ENCODE results near the gene A4GNT.
"Not testable (repeated sequence)": the region's sequence is repeated elsewhere in the genome, so short reads cannot be mapped to it uniquely, and the experiment has no call there.

A4GNT gene

DNA sequence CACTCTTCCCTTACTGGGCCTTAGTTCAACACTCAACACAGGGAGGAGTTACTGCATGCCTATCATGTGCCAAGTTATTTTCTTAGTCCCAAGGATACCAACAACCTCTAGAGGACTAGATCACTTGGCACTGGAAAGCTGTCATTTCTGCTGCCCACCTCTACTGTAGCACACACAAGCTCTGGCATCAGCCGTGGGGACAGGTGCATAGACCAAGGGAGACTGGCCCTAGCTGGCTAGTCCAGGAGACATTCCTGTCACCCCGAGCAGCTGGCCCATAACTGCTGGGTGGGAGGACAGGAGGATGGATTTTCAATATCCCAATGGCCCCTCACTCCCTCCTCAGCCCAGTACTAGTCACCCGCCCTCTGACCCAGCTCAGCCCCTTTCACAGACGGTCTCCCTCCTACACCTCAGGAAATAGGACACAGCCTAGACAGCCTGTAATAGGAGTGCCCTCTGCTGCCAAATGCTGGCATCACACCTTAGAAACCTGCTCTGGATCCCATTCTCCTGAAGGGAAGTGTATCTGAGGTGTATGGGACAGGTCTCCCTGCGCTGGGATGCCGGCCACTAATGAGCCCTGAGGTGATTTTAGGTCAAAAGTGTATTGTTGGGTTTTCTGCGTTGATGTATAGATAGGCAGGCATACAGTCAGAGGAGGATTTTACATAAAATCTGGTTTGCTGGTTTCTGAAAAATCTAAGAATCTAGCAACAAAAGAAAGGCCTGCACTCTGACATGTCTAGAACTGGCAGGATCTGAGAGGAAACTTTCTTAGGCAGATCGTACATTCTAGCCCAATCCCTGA is 13.4 kb downstream of the A4GNT start:
- peak; percentile 77 for DNase-seq

DNA sequence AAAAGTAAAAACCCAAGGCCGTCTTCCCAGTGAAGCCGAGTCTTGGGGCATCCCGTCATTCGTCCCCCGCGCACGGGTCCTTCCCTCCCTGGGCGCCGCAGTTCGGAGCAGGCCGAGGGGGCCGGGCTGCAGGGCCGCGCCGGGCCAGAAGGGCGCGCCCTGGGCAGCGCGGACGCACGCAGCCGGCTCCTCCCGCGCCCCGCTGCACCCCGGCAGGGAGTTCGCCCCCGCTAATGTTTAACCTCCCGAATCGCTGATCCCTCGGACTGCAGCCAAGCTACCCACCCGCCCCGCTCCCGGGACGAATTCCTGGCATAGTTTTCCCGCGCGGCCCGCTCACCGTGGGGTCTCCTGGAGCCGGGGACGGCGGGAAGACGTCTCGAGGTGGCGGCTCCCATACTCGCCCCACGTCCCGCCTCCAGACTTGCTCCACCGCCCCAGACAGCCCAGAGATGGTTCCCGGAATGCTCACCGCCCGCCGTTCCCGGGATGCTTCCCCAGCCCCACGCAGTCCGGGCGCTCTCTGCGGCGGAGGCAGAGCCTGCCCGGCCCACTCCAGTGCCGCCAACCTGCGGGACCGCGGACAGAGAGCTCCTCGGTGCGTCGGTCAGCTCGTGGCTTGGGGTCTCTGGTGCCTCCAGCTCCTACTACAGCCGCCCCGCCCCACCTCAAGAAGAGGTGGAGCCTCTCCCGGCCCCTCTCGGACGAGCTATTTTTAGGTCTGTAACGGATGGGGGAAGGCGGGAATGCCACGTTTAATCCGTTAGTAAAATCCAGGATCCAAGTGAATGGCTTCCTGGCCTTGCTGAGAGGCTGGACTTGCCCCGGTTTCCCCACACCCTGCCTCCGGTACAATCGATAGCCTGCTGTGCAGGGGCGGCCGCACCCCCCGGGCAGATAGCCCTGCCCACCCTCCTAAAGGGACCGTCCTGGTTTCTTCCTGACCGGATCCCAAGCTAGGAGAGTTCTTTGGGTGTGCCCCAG is 16.9 kb downstream of the A4GNT start, which contains the start of gene DZIP1L:
TSS of gene DZIP1L (minus strand) at position 621 of the 984 bp plus-strand sequence. CDS start 11,637 bp downstream, outside the sequence.
- peak; percentile 92 for DNase-seq

DNA sequence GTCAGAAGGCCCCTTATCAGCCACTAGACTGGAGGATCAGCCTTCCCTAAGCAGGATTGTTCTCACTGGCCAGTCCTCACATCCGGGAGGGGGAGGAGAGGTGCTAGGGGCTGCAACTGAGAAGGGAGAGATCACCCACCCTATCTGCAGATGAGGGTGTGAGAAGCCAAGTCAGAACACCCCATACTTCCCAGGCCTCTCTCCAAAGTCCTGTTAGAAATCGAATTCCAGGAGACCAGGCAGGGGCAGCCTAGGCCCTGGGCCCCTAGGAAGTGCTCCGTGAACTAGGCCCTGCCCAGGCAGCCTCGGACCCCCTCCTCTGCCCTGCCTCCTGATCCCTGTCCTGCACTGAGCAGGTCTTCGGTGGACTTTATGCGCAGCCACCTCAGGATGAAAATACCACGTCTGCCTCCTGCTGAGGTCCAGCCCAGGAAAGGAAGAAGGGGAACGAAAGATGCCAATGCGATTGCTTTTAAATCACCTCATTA is 17.7 kb downstream of the A4GNT start:
- peak; percentile 77 for DNase-seq

DNA sequence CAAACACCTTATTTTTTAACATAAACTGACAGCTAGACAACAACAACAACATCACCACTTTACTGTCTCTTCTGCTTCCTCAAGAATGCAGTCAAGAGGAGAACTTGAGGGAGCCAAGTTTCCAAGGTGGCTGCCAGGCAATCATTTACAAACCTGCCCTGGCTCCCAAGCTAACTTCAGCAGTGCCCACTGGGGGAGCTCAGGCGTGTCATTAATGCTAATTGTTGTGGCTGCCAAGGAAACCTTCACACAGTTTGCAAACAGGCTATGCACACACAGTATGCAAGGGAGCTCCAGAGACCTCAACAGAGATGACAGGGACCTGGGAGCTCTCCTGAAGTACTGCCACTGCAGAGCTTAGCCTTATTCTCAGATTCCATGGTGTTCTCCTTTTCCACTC is 18.9 kb downstream of the A4GNT start:
- DNase-seq, result peak; percentile 18

DNA sequence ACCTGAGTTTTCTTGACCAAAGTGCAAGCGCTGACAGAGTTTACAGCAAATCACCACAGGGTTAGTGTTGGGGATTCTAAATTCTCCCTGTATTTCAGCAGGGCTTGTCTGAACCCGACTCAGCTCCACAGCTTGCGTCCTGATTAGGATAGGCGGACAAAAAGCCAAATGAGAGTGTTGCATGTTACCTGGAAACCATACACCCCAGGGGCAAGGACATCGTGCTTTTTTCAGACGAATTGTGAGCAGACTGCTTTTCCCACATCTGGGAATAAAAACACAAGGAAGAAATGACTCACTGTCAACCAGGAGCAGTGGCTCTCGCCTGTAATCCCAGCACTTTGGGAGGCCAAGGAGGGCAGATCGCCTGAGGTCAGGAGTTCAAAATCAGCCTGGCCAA is 19.8 kb downstream of the A4GNT start:
- no peak for DNase-seq

DNA sequence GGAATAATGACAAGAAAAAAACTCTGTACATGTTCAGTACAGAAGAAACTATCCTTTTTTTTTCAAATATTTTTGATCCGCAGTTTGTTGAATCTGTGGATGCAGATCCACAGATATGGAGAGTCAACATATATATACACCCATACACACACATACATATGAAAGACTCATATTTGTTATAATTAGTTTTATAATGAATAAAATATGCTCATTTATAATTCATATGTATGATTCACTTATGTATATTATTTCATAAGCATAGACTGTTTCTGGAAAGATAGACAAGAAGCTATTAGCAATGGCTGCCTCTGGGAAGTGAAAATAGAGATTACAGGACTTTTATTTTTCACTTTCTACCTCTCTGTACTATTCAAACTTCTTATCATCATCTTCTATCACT is 26.6 kb downstream of the A4GNT start:
- no peak for DNase-seq

GRCh38 chr3:138103466-138103865 is 28.7 kb downstream of the A4GNT start:
- no peak for DNase-seq

- not testable (repeated sequence) for DNase-seq
Observed at GRCh38 chr3:138101351-138101940, 30.7 kb downstream of the A4GNT start.

- DNase-seq, result no peak
Observed at GRCh38 chr3:138099417-138099816, 32.8 kb downstream of the A4GNT start.

- no peak for DNase-seq
Observed at GRCh38 chr3:138097192-138098172, 34.7 kb downstream of the A4GNT start.

- no peak for DNase-seq
Observed at GRCh38 chr3:138093721-138094120, 38.5 kb downstream of the A4GNT start.

- DNase-seq, result no peak
Observed at GRCh38 chr3:138092023-138092422, 40.2 kb downstream of the A4GNT start.

DNA sequence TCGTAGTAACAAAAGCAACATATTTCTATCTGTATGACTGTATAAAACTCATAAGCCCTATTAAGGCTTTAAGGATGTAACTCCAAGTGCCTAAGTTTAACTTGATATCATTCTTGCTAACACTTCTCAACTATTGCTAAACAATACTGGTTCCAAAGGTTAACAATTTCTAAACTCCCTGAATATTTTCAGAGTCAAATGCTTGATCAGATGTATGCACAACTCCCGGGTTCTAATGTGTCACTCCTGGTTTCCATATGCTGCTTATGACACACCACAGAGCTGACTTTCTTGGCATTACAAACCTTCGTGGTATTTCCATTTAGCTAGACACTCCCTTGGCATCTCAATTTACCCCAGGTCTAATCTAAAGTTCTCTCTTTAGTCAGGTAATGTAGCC is 43.1 kb downstream of the A4GNT start:
- no peak for DNase-seq

GRCh38 chr3:138085745-138086144 is 46.4 kb downstream of the A4GNT start:
- DNase-seq, result not testable (repeated sequence)

DNA sequence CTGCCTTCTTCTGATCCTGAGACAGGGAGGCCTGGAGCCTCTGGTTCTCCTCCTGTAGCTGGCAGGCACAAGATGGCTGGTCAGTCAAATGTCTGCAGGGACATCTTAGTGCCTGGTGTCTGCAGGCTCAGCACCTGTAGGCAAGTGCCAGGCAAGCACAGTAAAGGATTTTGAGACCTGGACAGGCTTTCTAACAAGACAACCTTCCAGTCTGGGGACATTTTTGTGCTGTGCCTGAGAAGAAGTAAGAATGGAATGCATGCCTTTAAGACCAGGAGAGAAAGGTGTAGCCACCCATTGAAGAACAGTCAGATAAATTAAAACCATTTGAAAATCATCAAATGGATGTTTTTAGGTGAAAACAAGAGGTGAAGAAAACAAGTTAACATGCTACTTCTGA is 48.0 kb downstream of the A4GNT start:
- no peak for DNase-seq

DNA sequence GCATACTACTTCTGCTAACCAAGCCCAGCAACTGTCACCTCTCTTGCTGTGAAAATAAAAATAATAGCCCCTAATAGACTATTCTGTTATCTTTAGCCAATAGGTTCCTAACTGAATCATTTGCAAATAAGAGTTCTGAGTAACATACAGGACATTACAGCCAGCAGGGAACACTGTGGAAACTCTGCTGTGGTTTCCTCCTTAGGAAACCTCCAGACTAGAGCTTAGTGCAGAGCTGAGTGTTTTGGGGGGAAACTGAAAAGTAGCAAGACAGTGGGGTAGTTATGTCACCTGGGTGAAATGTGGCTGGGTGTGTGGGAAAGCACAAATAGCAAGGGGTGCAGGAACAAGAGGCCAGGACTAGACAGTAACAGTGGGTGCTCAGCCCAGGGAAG is 49.2 kb downstream of the A4GNT start:
- DNase-seq, result no peak

GRCh38 chr3:138082085-138082991 is 49.9 kb downstream of the A4GNT start:
- DNase-seq, result no peak

DNA sequence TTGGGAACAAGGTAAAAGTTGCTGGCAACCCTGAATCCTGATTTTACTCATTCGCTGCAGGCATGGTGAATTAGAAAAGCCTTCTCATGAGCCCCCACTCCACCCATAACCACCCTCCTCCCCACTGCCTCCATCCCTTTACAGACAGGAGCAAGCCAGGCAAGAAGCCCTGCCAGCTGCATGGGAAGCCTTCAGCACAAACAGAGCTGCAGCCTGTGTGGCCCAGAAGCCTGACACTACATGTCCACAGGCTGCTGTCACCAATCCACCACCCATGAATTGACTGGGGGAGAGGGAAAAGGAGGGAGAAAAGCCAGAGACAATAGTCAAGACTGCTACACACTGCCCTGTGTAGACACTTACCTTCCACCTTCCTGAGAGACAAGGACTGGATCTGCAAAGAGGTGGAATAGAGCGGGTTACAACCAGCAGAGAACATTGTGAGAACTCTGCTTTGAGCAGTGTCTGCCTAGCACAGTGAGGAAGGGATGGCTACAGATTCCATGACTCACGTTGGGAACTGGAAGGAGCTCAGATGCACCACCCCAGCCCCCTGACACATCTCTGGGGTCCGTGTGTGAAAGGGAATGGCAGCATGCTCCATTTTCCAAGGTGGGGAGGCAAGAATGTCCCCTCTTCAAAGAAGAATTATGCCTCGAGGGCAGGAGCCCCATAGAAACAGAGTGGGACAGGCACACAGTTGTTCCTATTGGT is 50.7 kb downstream of the A4GNT start:
- no peak for DNase-seq

- DNase-seq, result no peak
Observed at GRCh38 chr3:138079901-138080300, 52.3 kb downstream of the A4GNT start.

GRCh38 chr3:138078901-138079344 is 53.3 kb downstream of the A4GNT start:
- DNase-seq, result no peak

All from retina (tissue), 1 donor.